WTC11 (cell line): ENCODE data around the gene ZMIZ1. TPM values are rescaled to one million over a fixed set of nuclear protein-coding genes. Genes with fewer than 3 reads are reported as not detected.

ENCODE experiments used
- ATAC-seq: fragments of 200-7000 bp; cut with Tn5 transposase; 2 replicates; pipeline ENCODE4 v1.10.0; 2021; ENCODE audit warnings: mild to moderate bottlenecking, moderate library complexity
- CTCF ChIA-PET: fragments of 300-600 bp; sonication (Branson Sonifier 250); formaldehyde crosslinking; loops from one replicate; lab custom pipeline; 2021; ENCODE audit warnings: antibody characterized with exemption; lab: Charles Lee
- POLR2A ChIA-PET: fragments of 350-600 bp; sonication (Branson Sonifier 250); formaldehyde crosslinking; loops from one replicate; lab custom pipeline; 2021; ENCODE audit warnings: antibody characterized with exemption; lab: Charles Lee
- DNase-seq: peaks from one replicate; pipeline ENCODE4 v3.0.0; 2021; ENCODE audit warnings: low spot score
- H3K27ac Mint-ChIP-seq: 2 replicates; pipeline ENCODE4 v1.8.0; 2021; ENCODE audit warnings: mixed read lengths
- H3K27me3 Mint-ChIP-seq: 2 replicates; pipeline ENCODE4 v1.8.0; 2021; ENCODE audit warnings: low read depth, mild to moderate bottlenecking, moderate library complexity, mixed read lengths
- H3K36me3 Mint-ChIP-seq: 2 replicates; pipeline ENCODE4 v1.8.0; 2021; ENCODE audit warnings: mixed read lengths
- H3K4me1 Mint-ChIP-seq: 2 replicates; pipeline ENCODE4 v1.8.0; 2022; ENCODE audit warnings: mixed read lengths
- H3K4me3 Mint-ChIP-seq: 2 replicates; pipeline ENCODE4 v1.8.0; 2021; ENCODE audit warnings: mild to moderate bottlenecking, moderate library complexity, mixed read lengths
- H3K9me3 Mint-ChIP-seq: 2 replicates; pipeline ENCODE4 v1.8.0; 2021; ENCODE audit warnings: mixed read lengths
- ATF1 ChIP-seq: sonication (generic); formaldehyde crosslinking; IDR thresholded peaks from 2 replicates; pipeline ENCODE4 v1.8.1; 2023; ENCODE audit warnings: mild to moderate bottlenecking, moderate library complexity, missing genetic modification reagents
- CBFB ChIP-seq: sonication (generic); formaldehyde crosslinking; IDR thresholded peaks from 2 replicates; pipeline ENCODE4 v1.8.1; 2022; ENCODE audit warnings: mild to moderate bottlenecking, low read depth, missing genetic modification reagents
- CDX4 ChIP-seq: fragments of 250-450 bp; sonication (Bioruptor Pico); IDR thresholded peaks from 2 replicates; pipeline ENCODE4 v1.9.0; 2021; ENCODE audit warnings: moderate library complexity, mild to moderate bottlenecking, inconsistent platforms, borderline replicate concordance
- CTCF ChIP-seq: fragments of 200-600 bp; IDR thresholded peaks from 2 replicates; pipeline ENCODE4 v1.8.0; 2022; ENCODE audit warnings: antibody characterized with exemption
- EMX1 ChIP-seq: fragments of 250-450 bp; sonication (Bioruptor Pico); IDR thresholded peaks from 2 replicates; pipeline ENCODE4 v1.8.0; 2021; ENCODE audit warnings: mild to moderate bottlenecking
- FOXJ3 ChIP-seq: sonication (generic); formaldehyde crosslinking; IDR thresholded peaks from 2 replicates; pipeline ENCODE4 v1.9.0; 2021; ENCODE audit warnings: missing genetic modification reagents, mild to moderate bottlenecking, borderline replicate concordance
- GRHL2 ChIP-seq: fragments of 250-450 bp; sonication (Bioruptor Pico); IDR thresholded peaks from 2 replicates; pipeline ENCODE4 v1.8.0; 2022; ENCODE audit warnings: mild to moderate bottlenecking, moderate library complexity; ENCODE audit not compliant: insufficient replicate concordance, severe bottlenecking
- IRF2 ChIP-seq: sonication (generic); formaldehyde crosslinking; IDR thresholded peaks from 2 replicates; pipeline ENCODE4 v1.8.0; 2022; ENCODE audit warnings: low read depth, missing genetic modification reagents, borderline replicate concordance
- KAT7 ChIP-seq: sonication (generic); formaldehyde crosslinking; IDR thresholded peaks from 2 replicates; pipeline ENCODE4 v1.8.1; 2023; ENCODE audit warnings: missing genetic modification reagents, mild to moderate bottlenecking, borderline replicate concordance
- MLX ChIP-seq: sonication (generic); formaldehyde crosslinking; IDR thresholded peaks from 2 replicates; pipeline ENCODE4 v1.8.1; 2023; ENCODE audit warnings: mild to moderate bottlenecking, missing genetic modification reagents, moderate library complexity
- NFATC4 ChIP-seq: fragments of 250-450 bp; sonication (Bioruptor Pico); IDR thresholded peaks from 2 replicates; pipeline ENCODE4 v1.9.0; 2021; ENCODE audit warnings: mild to moderate bottlenecking
- NR2C2 ChIP-seq: sonication (generic); formaldehyde crosslinking; IDR thresholded peaks from 2 replicates; pipeline ENCODE4 v1.8.0; 2022; ENCODE audit warnings: mild to moderate bottlenecking, missing genetic modification reagents
- RELA ChIP-seq: sonication (generic); formaldehyde crosslinking; IDR thresholded peaks from 2 replicates; pipeline ENCODE4 v1.8.1; 2022; ENCODE audit warnings: missing genetic modification reagents, mild to moderate bottlenecking, borderline replicate concordance
- SMAD3 ChIP-seq: sonication (generic); formaldehyde crosslinking; IDR thresholded peaks from 2 replicates; pipeline ENCODE4 v1.8.0; 2022; ENCODE audit warnings: missing genetic modification reagents, mild to moderate bottlenecking, borderline replicate concordance
- TCF7 ChIP-seq: sonication (generic); formaldehyde crosslinking; IDR thresholded peaks from 2 replicates; pipeline ENCODE4 v1.8.0; 2022; ENCODE audit warnings: mild to moderate bottlenecking, low read depth, missing genetic modification reagents, moderate library complexity
- TEAD1 ChIP-seq: sonication (generic); formaldehyde crosslinking; IDR thresholded peaks from 2 replicates; pipeline ENCODE4 v1.8.0; 2022; ENCODE audit warnings: mild to moderate bottlenecking, missing genetic modification reagents
- USF1 ChIP-seq: sonication (generic); formaldehyde crosslinking; IDR thresholded peaks from 2 replicates; pipeline ENCODE4 v1.8.0; 2022; ENCODE audit warnings: mild to moderate bottlenecking, missing genetic modification reagents
- USF2 ChIP-seq: sonication (generic); formaldehyde crosslinking; IDR thresholded peaks from 2 replicates; pipeline ENCODE4 v1.8.1; 2023; ENCODE audit warnings: mild to moderate bottlenecking, missing genetic modification reagents, moderate library complexity
- ZNF138 ChIP-seq: sonication (generic); formaldehyde crosslinking; conservative IDR thresholded peaks from 2 replicates; pipeline ENCODE4 v1.8.1; 2022; ENCODE audit warnings: mild to moderate bottlenecking, moderate library complexity, missing genetic modification reagents
- ZNF281 ChIP-seq: sonication (generic); formaldehyde crosslinking; IDR thresholded peaks from 2 replicates; pipeline ENCODE4 v1.8.0; 2023; ENCODE audit warnings: mild to moderate bottlenecking, missing genetic modification reagents
- ZNF396 ChIP-seq: fragments of 250-450 bp; sonication (Bioruptor Pico); IDR thresholded peaks from 2 replicates; pipeline ENCODE4 v1.8.0; 2021; ENCODE audit warnings: mild to moderate bottlenecking, moderate library complexity, borderline replicate concordance
- ZNF416 ChIP-seq: fragments of 250-450 bp; sonication (Bioruptor Pico); IDR thresholded peaks from 2 replicates; pipeline ENCODE4 v1.9.0; 2021; ENCODE audit warnings: mild to moderate bottlenecking, inconsistent platforms
- total RNA-seq: library from RNA; stranded (reverse); gene quantifications from 3 replicates; pipeline ENCODE4 v1.2.3, GENCODE V29; 2021
- TF ChIP-seq, protein P1 (sequence below): sonication (generic); formaldehyde crosslinking; IDR thresholded peaks from 2 replicates; pipeline ENCODE4 v1.8.0; 2022; ENCODE audit warnings: mild to moderate bottlenecking, missing genetic modification reagents
- TF ChIP-seq, protein P2 (sequence below): sonication (generic); formaldehyde crosslinking; IDR thresholded peaks from 2 replicates; pipeline ENCODE4 v1.8.1; 2022; ENCODE audit warnings: low read depth, missing genetic modification reagents, borderline replicate concordance
- TF ChIP-seq, protein P3 (sequence below): fragments of 250-450 bp; sonication (Bioruptor Pico); IDR thresholded peaks from 2 replicates; pipeline ENCODE4 v2.1.2; 2022; ENCODE audit warnings: mild to moderate bottlenecking, moderate library complexity

ZMIZ1 gene
- total RNA-seq, 1 experiment from 2014 or later, result 44.4 TPM

GRCh38 chr10:79347894-79348639 is 279.3 kb downstream of the ZMIZ1 start (continued):
- TF ChIP-seq, protein P1, sequence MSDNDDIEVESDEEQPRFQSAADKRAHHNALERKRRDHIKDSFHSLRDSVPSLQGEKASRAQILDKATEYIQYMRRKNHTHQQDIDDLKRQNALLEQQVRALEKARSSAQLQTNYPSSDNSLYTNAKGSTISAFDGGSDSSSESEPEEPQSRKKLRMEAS, result peak; percentile 90
- TF ChIP-seq, protein P2, sequence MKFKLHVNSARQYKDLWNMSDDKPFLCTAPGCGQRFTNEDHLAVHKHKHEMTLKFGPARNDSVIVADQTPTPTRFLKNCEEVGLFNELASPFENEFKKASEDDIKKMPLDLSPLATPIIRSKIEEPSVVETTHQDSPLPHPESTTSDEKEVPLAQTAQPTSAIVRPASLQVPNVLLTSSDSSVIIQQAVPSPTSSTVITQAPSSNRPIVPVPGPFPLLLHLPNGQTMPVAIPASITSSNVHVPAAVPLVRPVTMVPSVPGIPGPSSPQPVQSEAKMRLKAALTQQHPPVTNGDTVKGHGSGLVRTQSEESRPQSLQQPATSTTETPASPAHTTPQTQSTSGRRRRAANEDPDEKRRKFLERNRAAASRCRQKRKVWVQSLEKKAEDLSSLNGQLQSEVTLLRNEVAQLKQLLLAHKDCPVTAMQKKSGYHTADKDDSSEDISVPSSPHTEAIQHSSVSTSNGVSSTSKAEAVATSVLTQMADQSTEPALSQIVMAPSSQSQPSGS (CRISPR knock-in tag), result no peak
- TF ChIP-seq ATF1, result no peak
- TF ChIP-seq TEAD1 (CRISPR knock-in tag), result no peak; the same call in 1 of the 2 replicates
- TF ChIP-seq KAT7 (CRISPR knock-in tag), result no peak
- TF ChIP-seq ZNF416 (CRISPR knock-in tag), result no peak
- TF ChIP-seq IRF2 (CRISPR knock-in tag), result no peak
- TF ChIP-seq NFATC4 (CRISPR knock-in tag), result no peak
- no peak for TF ChIP-seq EMX1
- no peak for TF ChIP-seq TCF7 (CRISPR knock-in tag)
- no peak for TF ChIP-seq FOXJ3 (CRISPR knock-in tag)
- peak; percentile 57; the same call in 1 of the 2 replicates for TF ChIP-seq SMAD3 (CRISPR knock-in tag)
- no peak for TF ChIP-seq ZNF281 (CRISPR knock-in tag)
- TF ChIP-seq NR2C2, result no peak
- peak; percentile 43; the same call in 1 of the 2 replicates for TF ChIP-seq USF1

DNA sequence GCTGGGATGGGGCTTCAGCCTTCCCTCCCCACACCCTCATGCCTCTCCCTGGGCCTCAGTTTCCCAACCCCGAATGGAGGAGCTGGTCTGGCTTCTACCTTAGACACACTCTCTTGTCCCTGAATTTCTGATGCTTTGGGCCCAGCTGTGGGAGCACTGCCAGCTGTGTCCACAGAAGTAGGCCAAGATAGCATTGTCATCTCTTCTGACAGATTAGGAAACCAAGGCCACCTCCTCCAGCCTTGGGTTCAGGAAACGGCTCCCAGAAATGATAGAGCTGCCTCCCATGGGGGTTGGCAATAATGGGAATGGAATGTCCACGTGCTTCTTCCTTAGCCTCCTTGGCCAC is 279.8 kb downstream of the ZMIZ1 start:
- no peaks in the 10 kb centered on the region for H3K27me3 Mint-ChIP-seq
- DNase-seq (no peak), ATAC-seq (no peak)
- peaks cover 32% of the 10 kb centered on the region for H3K36me3 Mint-ChIP-seq
- peak overlapping the region; percentile 65 for H3K4me3 Mint-ChIP-seq
- no peak overlapping the region for H3K27ac Mint-ChIP-seq
- H3K9me3 Mint-ChIP-seq, result no peaks in the 10 kb centered on the region
- CTCF ChIA-PET, result interaction anchor here (1.0 to 3.8 kb wide), 6 partner anchors 9 to 139 kb away, joined by 3 to 24 read pairs (median 6); no protein-coding TSS in a partner anchor
- TF ChIP-seq USF2 (CRISPR knock-in tag) (no peak), ATF1 (no peak), CBFB (CRISPR knock-in tag) (no peak), CTCF (no peak), SMAD3 (CRISPR knock-in tag) (no peak), ZNF396 (CRISPR knock-in tag) (no peak), RELA (CRISPR knock-in tag) (no peak), ZNF138 (CRISPR knock-in tag) (no peak), MLX (CRISPR knock-in tag) (no peak), NFATC4 (CRISPR knock-in tag) (no peak), CDX4 (CRISPR knock-in tag) (no peak), IRF2 (CRISPR knock-in tag) (no peak), GRHL2 (CRISPR knock-in tag) (no peak)
- TF ChIP-seq, protein P3, sequence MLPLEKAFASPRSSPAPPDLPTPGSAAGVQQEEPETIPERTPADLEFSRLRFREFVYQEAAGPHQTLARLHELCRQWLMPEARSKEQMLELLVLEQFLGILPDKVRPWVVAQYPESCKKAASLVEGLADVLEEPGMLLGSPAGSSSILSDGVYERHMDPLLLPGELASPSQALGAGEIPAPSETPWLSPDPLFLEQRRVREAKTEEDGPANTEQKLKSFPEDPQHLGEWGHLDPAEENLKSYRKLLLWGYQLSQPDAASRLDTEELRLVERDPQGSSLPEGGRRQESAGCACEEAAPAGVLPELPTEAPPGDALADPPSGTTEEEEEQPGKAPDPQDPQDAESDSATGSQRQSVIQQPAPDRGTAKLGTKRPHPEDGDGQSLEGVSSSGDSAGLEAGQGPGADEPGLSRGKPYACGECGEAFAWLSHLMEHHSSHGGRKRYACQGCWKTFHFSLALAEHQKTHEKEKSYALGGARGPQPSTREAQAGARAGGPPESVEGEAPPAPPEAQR (CRISPR knock-in tag), result no peak
- peaks cover 8% of the 10 kb centered on the region for H3K4me1 Mint-ChIP-seq
- POLR2A ChIA-PET, result no interaction called here
